Activated T-helper 17 cell treated with anti-CD3 and anti-CD28 coated beads, Interleukin-2, amount 50 U/mL, for 72 hours (primary cell): ENCODE results near the gene ATP1A3. TPM values are rescaled to one million over a fixed set of nuclear protein-coding genes. Genes with fewer than 3 reads are reported as not detected.

Experiments
- ATAC-seq: fragments of 150-1000 bp; cut with Tn5 transposase; replicated peaks from 2 replicates; pipeline ENCODE4 v1.10.0; 2021; ENCODE audit warnings: mild to moderate bottlenecking, moderate library complexity
- H3K27ac Mint-ChIP-seq: one replicate; pipeline ENCODE4 v1.8.0; 2022; ENCODE audit warnings: mixed read lengths
- H3K27me3 Mint-ChIP-seq: one replicate; pipeline ENCODE4 v1.8.0; 2022; ENCODE audit warnings: mixed read lengths
- H3K36me3 Mint-ChIP-seq: one replicate; pipeline ENCODE4 v1.8.0; 2022; ENCODE audit warnings: low read depth, mild to moderate bottlenecking, mixed read lengths
- H3K4me1 Mint-ChIP-seq: one replicate; pipeline ENCODE4 v1.8.0; 2022; ENCODE audit warnings: mixed read lengths
- H3K4me3 Mint-ChIP-seq: one replicate; pipeline ENCODE4 v1.8.0; 2022; ENCODE audit warnings: mild to moderate bottlenecking, mixed read lengths
- H3K9me3 Mint-ChIP-seq: one replicate; pipeline ENCODE4 v1.8.0; 2022; ENCODE audit warnings: mixed read lengths
- total RNA-seq, 2 donors: library from RNA; stranded (reverse); gene quantifications; one replicate each; pipeline ENCODE4 v1.2.3, GENCODE V29; 2022

Gene ATP1A3
- total RNA-seq, 2 donors from 2014 or later: 1.7 to 5.0 TPM

DNA sequence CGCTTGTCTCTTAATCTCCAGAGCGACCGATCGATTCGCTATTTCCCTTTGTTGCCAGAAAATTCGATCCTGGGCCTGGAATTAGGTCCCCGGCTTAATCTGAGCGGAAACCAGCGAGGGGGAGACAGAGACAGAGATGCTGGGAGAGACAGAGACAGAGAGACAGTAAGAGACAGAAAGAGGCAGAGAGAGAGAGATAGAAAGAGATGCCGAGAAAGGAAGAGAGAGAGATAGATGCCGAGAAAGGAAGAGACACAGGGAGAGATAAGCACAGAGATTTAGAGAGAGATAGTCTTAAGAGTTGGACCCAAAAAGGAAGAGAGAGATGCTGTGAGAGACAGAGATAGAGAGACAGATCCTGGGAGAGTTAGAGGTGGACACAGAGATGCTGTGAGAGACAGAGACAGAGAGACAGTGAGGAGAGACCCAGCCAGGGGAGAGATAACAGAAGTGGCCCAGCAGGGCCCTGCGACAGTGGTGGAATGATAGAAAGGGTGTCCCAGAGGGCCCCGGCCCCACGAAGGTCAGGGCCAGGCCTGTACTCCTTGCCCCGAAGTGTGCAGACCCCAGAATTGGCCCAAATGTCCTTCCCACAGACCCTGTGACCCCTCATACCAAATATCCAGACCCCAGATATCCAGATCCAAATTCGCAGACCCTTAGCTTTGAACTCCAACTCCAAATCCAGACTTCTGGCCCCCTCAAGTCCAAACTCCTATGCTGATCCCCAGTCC is 67.1 kb downstream of the ATP1A3 start:
- no peak overlapping the region for H3K27ac Mint-ChIP-seq
- no peak overlapping the region for H3K4me3 Mint-ChIP-seq
- H3K9me3 Mint-ChIP-seq: no peaks in the 10 kb centered on the region
- H3K36me3 Mint-ChIP-seq: no peaks in the 10 kb centered on the region
- no peak for ATAC-seq
- H3K27me3 Mint-ChIP-seq: peaks cover 11% of the 10 kb centered on the region
- peaks cover 18% of the 10 kb centered on the region for H3K4me1 Mint-ChIP-seq

DNA sequence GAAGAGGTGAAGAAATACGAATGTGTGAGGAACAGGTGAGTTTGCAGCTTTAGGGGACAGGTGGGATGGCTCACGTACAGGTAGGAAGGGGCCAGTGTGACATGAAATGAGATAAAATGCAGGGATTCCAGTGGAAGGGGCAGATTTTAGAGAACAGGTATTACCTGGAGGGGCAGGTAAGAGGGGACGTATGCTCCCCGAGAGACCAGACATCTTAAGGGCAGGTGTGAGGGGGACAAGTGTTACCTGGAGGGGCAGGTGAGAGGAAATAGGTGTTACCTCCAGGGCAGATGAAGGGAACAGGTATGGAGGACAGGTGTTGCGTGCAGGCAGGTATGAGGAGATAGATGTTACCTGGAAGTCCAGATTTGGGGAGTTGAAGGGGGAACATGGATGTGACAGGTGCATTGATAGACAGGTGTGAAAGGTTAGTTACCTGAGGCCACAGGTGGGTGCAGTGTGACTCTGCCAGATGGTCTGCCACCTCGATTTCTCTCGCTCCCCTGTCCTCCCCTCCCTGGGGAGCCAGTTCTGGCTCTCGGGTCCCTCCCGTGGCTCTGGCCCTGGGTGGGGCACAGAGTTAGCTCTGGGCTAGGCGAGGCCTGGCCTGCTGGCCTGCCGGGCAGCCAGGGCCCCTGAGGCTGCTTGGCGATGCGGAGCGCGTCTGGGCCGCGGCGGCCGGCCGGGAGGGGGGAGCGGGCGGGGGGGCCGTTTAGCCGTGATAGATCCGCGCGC is 67.8 kb downstream of the ATP1A3 start:
- Mint-ChIP-seq H3K4me3 (no peak overlapping the region), H3K27me3 (peaks cover 14% of the 10 kb centered on the region), H3K36me3 (no peaks in the 10 kb centered on the region), H3K9me3 (no peaks in the 10 kb centered on the region), H3K27ac (no peak overlapping the region), H3K4me1 (peaks cover 18% of the 10 kb centered on the region)
- no peak for ATAC-seq

- no peak overlapping the region for H3K27ac Mint-ChIP-seq
- H3K4me3 Mint-ChIP-seq: no peak overlapping the region
- H3K27me3 Mint-ChIP-seq: peaks cover 15% of the 10 kb centered on the region
- no peaks in the 10 kb centered on the region for H3K36me3 Mint-ChIP-seq
- ATAC-seq: no peak
- peaks cover 18% of the 10 kb centered on the region for H3K4me1 Mint-ChIP-seq
- no peaks in the 10 kb centered on the region for H3K9me3 Mint-ChIP-seq
Observed at GRCh38 chr19:41925208-41926003, 68.6 kb downstream of the ATP1A3 start.

DNA sequence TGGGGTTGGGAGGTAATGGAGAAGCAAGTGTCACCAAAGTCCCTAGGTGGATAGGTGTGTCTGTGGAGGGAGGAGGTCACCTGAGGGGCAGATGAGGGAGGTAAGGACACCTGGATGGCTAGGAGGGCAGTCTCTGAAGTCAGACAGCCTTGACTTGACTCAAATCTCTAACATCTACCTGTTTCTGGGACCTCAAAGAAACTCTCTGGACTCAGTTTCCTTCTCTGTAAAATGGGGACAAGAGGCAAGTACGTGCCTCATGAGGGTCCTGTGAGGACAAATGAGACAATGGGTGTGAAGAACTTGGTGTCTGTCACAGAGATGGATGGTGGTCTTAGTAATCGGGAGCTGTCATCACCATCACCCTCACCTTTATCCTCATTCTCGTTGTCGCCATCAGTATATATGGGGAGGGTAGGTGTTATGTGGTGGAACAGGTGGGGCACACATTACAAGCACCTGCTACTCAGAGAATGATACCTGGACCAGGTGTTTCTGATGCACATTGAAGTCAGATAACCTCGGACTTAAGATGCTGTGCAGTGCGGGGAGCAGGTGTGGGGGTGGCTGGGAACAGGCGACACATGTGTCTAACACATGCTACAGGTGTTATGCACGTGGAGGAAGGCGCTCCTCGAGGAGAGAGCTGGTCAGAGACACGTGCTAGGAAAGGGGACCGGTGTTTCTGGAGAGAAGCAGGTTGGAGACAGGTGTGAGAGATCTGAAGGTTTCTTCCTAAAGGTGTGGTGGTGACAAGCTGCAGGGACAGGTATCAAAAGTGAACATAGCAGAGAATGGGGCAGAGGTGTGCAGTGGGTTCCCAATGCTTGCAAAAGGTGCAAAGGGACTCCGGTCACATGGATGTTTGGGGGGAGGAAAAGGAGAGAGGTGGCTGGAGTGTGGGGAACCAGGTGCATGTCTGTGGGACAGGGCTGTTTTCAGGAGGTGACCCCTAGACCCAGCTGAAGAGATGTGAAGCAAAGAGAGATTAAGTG is 69.6 kb downstream of the ATP1A3 start:
- Mint-ChIP-seq H3K27ac (no peak overlapping the region), H3K4me1 (peaks cover 18% of the 10 kb centered on the region), H3K27me3 (peaks cover 15% of the 10 kb centered on the region), H3K9me3 (no peaks in the 10 kb centered on the region), H3K36me3 (no peaks in the 10 kb centered on the region), H3K4me3 (no peak overlapping the region)
- no peak for ATAC-seq

- H3K36me3 Mint-ChIP-seq: no peaks in the 10 kb centered on the region
- H3K9me3 Mint-ChIP-seq: no peaks in the 10 kb centered on the region
- H3K4me1 Mint-ChIP-seq: peaks cover 10% of the 10 kb centered on the region
- ATAC-seq: no peak
- no peak overlapping the region for H3K4me3 Mint-ChIP-seq
- H3K27ac Mint-ChIP-seq: peak overlapping the region; percentile 45
- peaks cover 12% of the 10 kb centered on the region for H3K27me3 Mint-ChIP-seq
Observed at GRCh38 chr19:41923045-41923788, 70.8 kb downstream of the ATP1A3 start.

DNA sequence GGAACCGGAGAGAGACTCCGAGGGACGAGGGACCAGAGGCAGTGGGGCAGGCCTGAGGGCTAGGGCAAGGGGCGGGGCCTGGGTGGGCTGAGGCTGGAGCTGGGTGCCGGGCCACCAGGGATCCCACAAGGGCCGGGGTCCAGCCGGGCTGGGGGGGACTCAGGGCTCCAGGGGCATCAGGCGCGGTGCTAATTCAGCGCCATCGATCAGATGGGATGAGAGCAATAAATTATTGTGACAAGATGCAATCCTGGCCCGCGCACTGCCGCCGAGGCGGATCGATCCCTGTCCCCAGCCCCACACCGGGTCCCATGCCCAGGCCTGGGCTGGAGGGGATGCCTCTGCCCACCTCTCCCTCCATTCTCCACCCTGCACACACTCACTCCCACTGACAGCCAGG is 71.4 kb downstream of the ATP1A3 start:
- ATAC-seq: no peak
- no peak overlapping the region for H3K4me3 Mint-ChIP-seq
- no peaks in the 10 kb centered on the region for H3K9me3 Mint-ChIP-seq
- H3K4me1 Mint-ChIP-seq: peaks cover 10% of the 10 kb centered on the region
- H3K27ac Mint-ChIP-seq: no peak overlapping the region
- H3K36me3 Mint-ChIP-seq: no peaks in the 10 kb centered on the region
- peaks cover 12% of the 10 kb centered on the region for H3K27me3 Mint-ChIP-seq

DNA sequence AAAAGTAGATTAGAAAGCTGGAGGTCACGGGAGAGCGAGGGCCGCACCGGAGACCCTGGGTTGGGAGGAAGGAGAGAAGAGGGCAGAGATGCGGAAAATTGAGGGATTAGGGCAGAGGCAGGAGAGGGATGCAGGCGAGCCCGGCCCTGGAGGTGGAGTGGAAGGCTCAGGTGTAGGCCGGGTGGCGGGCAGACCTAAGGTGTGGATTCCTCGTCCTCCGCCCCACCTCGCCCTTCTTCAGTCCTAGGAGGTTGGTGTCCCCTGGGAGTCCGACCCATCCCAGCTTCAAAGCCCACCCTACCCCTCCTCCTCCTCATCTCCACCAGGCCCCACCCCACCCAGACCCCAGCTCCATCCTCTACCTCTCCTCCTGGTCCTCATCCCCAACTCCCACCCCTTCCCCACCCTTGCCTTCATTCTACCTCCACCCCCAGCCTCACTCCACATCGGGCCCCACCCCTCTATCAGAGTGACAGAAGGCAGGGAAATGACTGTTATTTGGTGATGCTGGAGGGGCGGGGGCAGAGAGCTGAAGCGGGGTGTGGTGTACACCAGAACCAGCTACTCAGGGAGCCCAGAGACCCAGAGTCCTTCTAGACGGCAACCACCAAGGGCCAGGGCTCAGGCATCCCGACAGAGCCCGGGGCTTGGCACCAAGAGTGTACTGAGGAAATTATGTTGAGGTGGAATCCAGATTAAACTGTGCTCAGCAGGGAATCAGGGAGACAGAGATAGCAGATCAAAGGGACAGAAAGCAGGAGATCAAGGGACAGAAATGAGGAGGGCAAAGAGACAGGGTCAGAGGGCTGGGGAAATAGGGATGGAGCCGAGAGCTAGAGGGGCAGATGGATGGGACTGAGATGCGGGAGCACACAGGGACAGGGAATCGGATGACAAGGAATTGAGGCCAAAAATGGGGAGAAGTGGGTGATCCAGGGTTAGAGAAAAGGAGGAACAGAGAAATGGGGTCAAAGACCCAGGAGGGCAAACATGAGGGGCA is 72.2 kb downstream of the ATP1A3 start:
- H3K9me3 Mint-ChIP-seq: no peaks in the 10 kb centered on the region
- peaks cover 10% of the 10 kb centered on the region for H3K4me1 Mint-ChIP-seq
- H3K27me3 Mint-ChIP-seq: peaks cover 12% of the 10 kb centered on the region
- ATAC-seq: no peak
- H3K27ac Mint-ChIP-seq: no peak overlapping the region
- no peak overlapping the region for H3K4me3 Mint-ChIP-seq
- no peaks in the 10 kb centered on the region for H3K36me3 Mint-ChIP-seq

DNA sequence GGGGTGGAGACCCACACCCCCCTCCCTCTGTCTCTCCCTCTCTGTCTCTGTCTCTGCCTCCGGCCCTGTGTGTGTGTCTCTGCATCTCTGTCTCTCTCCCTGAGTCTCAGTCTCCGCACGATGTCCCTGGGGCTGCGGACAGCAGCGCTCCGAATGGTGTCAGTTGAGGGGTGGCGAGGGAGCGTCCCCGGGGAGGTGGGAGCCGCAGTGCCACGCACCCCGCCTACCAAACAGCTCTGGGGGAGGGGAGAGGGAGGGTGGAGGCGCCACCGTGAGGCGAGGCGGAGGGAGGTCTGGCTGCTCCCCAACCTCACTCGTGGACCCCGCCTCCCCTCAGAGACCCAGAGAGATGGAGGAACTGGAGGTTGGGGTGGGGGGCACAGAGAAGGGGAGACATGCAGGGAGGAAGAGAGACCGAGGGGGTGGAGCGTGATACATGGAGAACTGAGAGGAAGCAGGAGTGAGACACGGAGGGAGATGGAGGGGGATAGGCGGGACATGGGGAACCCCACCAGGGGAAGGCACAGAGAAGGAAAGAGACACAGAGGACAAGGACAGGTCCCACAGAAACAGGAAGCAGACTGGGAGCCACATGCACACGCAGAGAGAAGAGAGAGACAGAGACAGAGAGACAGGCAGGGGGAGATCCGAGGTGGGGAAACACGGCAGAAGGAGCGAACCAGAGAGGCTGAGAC is 73.0 kb downstream of the ATP1A3 start:
- Mint-ChIP-seq H3K27ac (no peak overlapping the region), H3K36me3 (no peaks in the 10 kb centered on the region), H3K4me3 (no peak overlapping the region)

DNA sequence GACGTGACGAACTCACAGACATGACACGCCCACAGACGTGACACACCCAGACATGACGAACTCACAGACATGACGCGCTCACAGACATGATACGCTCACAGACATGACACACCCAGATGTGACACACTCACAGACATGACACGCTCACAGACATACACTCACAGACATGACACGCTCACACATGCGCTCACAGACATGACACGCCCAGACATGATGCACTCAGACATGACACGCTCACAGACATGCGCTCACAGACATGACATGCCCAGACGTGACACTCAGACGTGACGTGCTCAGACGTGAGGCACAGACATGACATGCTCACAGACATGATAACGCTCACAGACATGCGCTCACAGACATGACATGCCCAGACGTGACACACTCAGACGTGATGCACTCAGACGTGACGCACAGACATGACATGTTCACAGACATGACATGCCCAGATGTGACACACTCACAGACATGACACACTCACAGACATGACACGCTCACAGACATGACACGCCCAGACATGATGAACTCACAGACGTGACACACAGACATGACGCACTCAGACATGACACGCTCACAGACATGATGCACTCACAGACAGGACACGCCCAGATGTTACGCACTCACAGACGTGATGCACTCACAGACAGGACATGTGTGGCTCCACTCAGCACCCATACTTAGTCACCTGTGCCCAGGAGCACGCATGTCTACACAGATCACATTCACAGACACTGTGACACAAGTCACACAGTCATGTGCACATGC is 73.9 kb downstream of the ATP1A3 start:
- H3K4me3 Mint-ChIP-seq: no peak overlapping the region
- H3K27ac Mint-ChIP-seq: no peak overlapping the region
- no peaks in the 10 kb centered on the region for H3K9me3 Mint-ChIP-seq
- peaks cover 12% of the 10 kb centered on the region for H3K27me3 Mint-ChIP-seq
- no peak for ATAC-seq
- H3K36me3 Mint-ChIP-seq: no peaks in the 10 kb centered on the region
- H3K4me1 Mint-ChIP-seq: peaks cover 10% of the 10 kb centered on the region

More for the DNA sequence above, 73.0 kb downstream of the ATP1A3 start:
- peaks cover 10% of the 10 kb centered on the region for H3K4me1 Mint-ChIP-seq
- ATAC-seq: no peak
- H3K27me3 Mint-ChIP-seq: peaks cover 12% of the 10 kb centered on the region
- no peaks in the 10 kb centered on the region for H3K9me3 Mint-ChIP-seq

GRCh38 chr19:41918653-41919244 is 75.3 kb downstream of the ATP1A3 start:
- no peaks in the 10 kb centered on the region for H3K9me3 Mint-ChIP-seq
- H3K27me3 Mint-ChIP-seq: peaks cover 20% of the 10 kb centered on the region
- no peak for ATAC-seq
- no peak overlapping the region for H3K4me3 Mint-ChIP-seq
- H3K27ac Mint-ChIP-seq: no peak overlapping the region
- H3K4me1 Mint-ChIP-seq: peaks cover 14% of the 10 kb centered on the region
- H3K36me3 Mint-ChIP-seq: no peaks in the 10 kb centered on the region

GRCh38 chr19:41918095-41918494 is 75.9 kb downstream of the ATP1A3 start:
- H3K36me3 Mint-ChIP-seq: no peaks in the 10 kb centered on the region
- H3K27me3 Mint-ChIP-seq: peaks cover 21% of the 10 kb centered on the region
- ATAC-seq: no peak
- no peaks in the 10 kb centered on the region for H3K9me3 Mint-ChIP-seq
- peaks cover 9% of the 10 kb centered on the region for H3K4me1 Mint-ChIP-seq
- H3K4me3 Mint-ChIP-seq: no peak overlapping the region
- no peak overlapping the region for H3K27ac Mint-ChIP-seq
